ENCODE measurements around the gene REG4.

- no peak for TF ChIP-seq CTCF (IDR thresholded peaks at IDR 0.05)
- TF ChIP-seq POLR2A (IDR thresholded peaks at IDR 0.05) = no peak
Observed at GRCh38 chr1:119787776-119788175, 23.5 kb downstream of the REG4 start.

Data from vagina (tissue), 2 donors.